Measurements from ENCODE around the gene MUC16.
A peak's percentile ranks its signal among the peaks of the same experiment; 100 is the strongest.

MUC16 gene

DNA sequence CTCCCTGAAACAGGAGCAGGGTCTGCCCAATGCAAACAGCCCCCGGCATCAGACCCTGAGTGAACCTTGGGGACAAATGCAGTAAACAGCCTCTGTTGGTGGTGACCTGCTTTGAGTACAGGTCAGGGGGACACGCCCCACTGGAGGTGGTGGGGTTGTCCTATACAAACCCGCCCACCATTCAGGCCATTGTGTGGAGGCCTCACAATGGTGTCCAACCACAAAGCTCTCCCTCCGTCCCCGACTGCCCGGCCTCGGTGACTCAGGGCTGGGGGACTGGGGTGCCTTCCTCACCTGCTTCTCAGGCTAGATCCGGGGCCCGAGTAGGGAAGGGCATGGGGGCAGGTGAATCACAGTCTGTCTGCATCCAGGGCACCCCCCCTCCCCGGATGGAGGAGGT, 1.5 kb downstream of the MUC16 start:
- DNase-seq (ENCODE audit: low spot score), result no peak

DNA sequence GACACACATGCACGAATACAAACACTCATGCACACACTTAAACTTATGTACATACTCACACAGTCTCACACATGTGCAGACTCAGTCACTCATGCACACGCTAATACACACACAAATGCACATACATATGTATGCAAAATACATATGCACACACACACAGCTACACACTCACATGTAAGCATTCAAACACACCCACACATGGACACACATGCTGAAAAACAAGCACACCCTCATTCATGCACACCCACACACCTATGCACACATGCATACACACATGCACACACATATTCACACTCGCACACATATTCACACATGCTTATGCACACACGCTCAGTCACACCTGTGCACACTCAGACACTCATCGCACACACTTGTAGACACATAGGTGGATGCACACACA, 9.3 kb downstream of the MUC16 start:
- DNase-seq (ENCODE audit: low spot score), result no peak

DNA sequence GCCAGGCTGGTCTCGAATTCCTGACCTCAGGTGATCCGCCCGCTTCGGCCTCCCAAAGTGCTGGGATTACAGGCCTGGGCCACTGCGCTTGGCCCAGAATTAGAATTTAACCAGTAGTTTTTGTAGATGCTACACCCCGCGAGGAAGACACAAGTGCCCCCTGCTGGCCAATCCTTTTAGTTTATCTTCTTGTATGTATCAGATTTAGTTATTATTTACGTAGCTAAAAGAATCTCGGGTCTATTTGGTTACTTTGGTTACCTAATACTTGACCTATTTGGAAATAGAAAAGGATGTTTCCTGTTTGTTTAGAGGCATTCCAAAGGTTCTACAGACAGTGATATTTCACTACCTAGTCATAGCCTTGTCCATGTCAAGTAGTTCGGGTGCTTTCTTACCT, 22.0 kb downstream of the MUC16 start:
- DNase-seq (ENCODE audit: low spot score), result peak; percentile 25

DNA sequence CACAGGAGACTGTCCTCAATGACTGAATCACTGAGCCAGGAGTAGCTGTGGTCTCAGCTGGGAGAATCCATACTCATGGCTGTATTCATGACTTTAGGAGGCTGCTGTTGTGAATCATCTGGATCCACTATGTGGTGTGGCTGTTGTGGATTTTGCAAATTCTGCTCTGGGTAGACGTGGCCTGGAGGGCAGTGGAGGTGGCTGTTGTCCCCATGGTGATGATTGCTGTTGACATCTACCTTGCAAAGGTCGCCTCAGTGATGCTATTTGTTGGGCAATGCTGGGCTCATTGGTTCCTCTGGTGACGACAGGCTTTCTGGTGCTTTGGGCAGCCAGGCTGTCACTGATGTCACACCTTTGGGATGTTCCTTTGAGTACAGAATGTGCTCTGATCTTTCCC, 23.9 kb downstream of the MUC16 start:
- DNase-seq (ENCODE audit: low spot score), result no peak

DNA sequence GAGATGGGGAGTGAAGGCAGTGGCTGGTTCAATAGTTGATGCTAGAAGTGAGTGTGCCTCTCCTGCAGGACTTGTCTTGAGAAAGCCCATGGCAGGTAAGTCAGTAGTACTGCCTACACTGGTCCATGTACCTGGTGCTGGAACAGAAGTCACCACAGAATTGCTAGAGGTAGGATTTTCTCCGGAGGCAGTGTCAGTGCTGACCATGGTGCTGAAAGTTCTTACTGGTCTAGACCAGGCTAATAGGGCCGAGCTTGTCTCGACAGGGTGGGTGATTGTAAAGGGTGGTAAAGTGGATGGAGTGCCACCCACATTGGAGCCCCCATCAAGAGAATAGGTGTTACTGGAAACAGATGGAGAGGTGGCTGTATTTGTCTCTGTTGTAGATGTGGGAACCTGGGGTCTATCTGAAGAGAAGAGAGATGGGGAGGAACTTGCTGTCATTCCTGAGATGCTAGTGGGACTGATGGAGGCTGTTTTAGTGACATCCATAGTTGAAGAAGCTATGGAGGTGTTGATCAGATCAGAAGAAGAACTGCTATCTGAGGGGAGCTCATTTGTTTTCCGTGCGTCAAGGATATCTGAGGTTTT, 36.6 kb downstream of the MUC16 start:
- peak; percentile 3 for DNase-seq (ENCODE audit: low spot score)

DNA sequence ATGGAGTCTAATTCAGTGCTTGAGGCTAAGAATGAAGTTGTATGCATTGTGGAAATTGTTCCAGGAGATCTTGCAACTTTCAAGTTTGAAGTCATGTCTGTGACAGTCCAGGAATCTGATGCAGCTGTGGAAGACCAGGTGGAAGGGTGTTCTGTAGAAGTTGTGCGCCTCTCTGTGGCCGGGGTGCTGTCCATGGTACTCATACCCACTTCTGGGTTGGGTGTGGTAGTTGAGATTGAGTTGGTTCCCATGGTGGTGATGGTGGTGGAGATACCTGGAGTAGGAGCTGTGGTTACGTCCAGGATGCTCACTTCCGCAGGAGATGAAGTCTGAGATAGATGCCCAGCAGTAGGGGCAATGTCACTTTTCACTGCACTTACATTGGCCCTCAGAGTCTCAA, 44.3 kb downstream of the MUC16 start:
- DNase-seq (ENCODE audit: low spot score), result no peak

Measured in NAMALWA (cell line).